ELF-1 (cell line): ENCODE data around the gene PTPMT1.
"Not testable (repeated sequence)": the region's sequence is repeated elsewhere in the genome, so short reads cannot be mapped to it uniquely, and the experiment has no call there.

ENCODE experiments used
- DNase-seq: peaks from one replicate; pipeline ENCODE4 v3.0.0-alpha.2; 2016; ENCODE audit warnings: low read depth, low spot score

The PTPMT1 gene, protein sequence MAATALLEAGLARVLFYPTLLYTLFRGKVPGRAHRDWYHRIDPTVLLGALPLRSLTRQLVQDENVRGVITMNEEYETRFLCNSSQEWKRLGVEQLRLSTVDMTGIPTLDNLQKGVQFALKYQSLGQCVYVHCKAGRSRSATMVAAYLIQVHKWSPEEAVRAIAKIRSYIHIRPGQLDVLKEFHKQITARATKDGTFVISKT

GRCh38 chr11:47565340-47566148, at the start of gene PTPMT1:
PTPMT1 (plus strand) TSS chr11:47565599; CDS start chr11:47565623, 24 bp downstream.
- peak; percentile 65 for DNase-seq

DNA sequence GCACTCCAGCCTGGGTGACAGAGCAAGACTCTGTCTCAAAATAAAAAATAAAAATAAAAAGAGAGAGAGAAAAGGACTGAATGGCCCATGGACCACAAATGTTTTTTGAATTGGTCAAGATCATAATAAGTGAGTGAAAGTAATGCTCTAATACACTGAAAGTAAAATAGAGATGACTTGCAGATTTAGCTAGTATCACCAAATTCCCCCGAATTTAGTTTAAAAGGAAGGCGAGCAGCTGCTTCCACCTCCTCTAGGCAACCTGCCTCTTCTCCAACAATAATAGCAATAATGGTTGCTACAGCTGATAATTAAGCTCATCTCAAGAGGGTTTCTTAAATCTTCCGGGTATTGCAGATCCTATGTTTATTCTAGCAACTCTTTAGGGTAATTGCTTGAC, 49.2 kb upstream of the PTPMT1 start:
- no peak for DNase-seq

DNA sequence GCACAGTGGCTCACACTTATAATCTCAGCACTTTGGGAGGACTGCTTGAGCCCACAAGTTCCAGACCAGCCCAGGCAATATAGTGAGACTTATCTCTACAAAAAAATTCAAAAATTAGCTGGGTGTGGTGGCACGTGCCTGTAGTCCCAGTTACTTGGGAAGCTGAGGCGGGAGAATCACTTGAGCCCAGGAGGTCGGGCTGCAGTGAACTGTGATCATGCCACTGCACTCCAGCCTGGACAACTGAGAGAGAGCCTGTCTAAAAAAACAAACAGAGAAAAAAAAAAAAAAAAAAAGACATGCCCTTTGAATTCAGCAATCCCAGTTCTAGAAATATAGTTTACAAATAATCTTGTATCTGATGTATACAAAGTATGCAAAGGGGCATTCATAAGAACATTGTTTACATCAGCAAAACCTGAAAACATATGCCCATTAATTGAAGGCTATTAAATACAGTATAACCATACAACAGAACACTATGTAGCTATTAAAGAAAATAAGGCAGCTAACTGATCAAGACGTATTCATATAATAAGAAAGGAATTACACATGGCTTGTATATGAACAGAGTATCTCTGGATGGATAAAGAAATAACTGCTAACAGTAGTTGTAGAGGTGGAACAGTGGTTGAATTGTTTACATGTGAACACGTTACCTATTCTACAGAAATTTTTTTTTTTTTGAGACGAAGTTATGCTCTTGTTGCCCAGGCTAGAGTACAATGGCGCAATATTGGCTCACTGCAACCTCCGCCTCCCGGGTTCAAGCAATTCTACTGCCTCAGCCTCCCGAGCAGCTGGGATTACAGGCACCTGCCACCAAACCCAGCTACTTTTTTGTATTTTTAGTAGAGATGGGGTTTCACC, 48.2 kb upstream of the PTPMT1 start:
- no peak for DNase-seq

GRCh38 chr11:47518212-47518964, 47.0 kb upstream of the PTPMT1 start:
- no peak for DNase-seq

DNA sequence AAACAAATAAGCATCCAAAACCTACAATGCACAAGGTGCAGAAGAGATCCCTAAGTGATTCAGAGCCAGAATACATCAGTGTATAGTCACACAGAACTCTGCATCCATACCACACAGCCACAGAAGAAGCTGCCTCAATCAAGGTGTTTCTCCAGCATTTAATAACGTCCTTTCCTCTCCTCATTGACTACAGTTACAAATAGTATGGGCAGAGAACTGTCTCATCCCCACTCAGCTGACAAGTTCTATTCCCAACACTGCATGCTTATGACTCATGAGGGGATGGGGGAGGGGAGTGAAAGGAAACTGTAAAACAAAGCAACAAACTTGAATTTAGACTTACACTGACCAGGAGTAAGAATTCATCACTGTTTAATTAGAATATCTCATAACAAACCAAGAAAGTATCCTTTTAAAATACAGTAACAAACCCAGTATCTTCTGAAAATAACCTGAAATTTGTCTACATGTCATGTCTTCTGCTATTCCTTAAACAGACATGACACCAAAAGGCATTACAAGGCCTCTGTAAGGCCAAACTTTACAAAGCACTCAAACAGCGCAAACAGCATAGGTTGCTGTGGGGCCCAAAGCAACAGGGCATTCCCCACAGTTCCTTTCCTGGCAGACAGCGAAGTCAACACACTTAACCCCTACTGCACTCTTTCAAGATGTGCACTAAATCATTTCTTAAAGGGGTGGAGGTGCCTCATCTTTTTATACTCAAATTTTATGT, 41.7 kb upstream of the PTPMT1 start:
- no peak for DNase-seq

- no peak for DNase-seq
Observed at GRCh38 chr11:47524291-47524874, 41.0 kb upstream of the PTPMT1 start.

- not testable (repeated sequence) for DNase-seq
Observed at GRCh38 chr11:47526032-47526431, 39.4 kb upstream of the PTPMT1 start.

DNA sequence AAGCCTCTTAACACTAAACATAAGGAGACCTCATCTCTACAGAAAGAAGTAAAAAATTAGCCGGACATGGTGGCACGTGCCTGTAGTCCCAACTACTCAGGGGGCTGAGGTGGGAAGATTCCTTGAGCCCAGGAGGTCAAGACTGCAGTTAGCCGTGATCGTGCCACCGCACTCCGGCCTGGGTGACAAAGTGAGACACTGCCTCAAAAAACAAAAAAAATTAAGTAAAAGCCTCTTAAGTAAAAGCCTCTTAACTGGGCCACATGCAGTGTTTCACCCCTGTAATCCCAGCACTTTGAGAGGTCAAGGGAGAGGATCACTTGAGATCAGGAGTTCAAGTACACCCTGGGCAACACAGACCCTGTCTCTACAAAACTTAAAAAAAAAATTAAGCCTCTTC, 38.2 kb upstream of the PTPMT1 start:
- no peak for DNase-seq

DNA sequence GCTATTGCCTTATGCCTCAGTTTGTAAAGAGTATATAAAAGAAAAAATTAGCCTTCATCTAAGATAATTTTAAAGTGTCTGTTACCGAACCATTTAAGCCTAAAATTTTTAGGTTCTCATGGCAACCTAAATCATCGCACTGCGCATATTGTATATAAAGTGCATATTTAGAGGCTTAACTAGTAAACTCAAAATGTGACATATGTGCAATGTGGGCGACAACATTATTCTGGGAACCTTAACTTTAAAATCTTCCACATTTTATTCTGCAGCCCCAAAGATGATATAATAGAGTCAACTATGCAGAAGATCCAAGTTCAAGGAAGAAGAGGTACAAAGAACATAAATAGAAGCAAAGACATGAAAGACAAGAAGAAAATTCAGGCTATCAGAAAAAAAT, 35.4 kb upstream of the PTPMT1 start:
- DNase-seq: no peak

DNA sequence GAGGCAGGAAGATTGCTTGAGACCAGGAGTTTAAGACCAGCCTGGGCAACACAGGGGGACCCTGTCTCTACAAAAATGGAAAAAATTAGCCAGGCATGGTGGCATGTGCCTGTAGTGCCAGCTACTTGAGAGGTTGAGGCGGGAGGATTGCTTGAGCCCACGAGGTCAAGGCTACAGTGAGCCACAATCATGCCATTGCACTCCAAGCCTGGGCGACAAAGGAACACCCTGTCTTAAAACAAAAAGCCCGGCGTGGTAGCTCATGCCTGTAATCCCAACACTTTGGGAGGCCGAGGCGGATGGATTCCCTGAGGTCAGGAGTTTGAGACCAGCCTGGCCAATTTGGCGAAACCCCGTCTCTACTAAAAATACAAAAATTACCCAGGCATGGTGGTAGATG, 34.7 kb upstream of the PTPMT1 start:
- not testable (repeated sequence) for DNase-seq

GRCh38 chr11:47531666-47532065, 33.7 kb upstream of the PTPMT1 start:
- DNase-seq: no peak

DNA sequence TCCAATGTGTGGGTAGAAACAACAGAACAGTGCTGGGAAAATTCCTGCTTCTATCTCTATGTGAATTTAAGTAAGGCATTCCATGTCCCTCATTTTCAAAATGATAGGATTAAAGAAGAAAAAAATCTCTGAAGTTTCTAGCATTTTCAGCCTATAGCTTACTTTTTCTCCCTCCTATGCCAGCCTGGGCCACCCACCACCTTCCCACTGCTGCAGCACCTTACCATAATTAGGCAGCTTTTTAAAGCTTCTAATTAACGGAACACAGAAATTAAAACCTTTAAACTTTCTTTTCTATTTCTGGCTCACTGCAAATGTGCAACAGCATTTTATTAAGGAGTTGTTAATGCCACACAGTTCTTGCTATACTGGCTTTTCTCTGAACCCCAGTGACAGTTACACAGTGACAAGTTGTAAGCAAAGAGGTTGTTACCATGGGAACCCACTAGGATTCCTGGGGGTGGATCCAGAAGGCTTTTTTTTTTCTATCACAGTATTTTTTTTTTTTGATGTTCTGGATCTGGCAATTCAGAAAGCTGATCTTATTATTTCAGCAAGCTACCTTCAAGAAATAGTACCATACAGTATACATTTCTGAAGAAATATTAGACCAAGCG, 32.7 kb upstream of the PTPMT1 start:
- no peak for DNase-seq

DNA sequence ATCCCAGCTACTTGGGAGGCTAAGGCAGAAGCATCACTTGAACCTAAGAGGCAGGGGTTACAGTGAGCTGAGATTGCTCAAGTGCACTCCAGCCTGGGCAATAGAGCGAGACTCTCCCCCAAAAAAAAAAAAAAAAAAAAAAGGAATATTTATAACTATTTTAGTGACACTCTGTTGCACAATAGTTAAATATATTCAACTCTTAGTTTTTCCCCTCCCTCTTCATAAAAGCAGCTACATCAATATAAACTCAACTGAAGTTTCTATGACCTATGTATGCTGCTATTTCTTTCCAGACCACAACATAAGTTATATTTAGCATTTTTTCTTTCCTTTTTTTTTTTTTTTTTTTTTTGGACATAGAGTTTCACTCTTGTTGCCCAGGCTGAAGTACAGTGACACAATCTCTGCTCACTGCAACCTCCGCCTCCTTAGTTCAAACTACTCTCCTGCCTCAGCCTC, 31.7 kb upstream of the PTPMT1 start:
- no peak for DNase-seq

- DNase-seq: no peak
Observed at GRCh38 chr11:47534704-47535251, 30.6 kb upstream of the PTPMT1 start.

DNA sequence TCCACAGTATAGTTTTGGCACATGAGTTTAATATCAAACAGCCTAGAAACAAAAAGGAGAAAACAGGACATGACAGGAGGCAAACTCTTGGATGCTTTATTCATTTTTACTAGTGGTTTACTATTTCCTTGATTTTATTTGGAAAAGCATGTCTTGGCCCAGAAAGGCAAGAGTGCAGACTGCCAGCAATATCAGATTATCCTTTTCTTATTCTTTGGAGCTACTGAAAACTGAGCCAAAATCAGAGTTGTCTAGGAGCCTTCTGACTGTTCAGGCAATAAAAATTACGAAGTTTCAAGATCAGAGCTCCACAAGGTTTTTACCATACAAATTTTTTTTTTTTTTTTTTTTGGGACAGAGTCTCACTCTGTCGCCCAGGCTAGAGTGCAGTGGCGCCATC, 28.5 kb upstream of the PTPMT1 start:
- DNase-seq: no peak

- no peak for DNase-seq
Observed at GRCh38 chr11:47538741-47539565, 26.4 kb upstream of the PTPMT1 start.

- DNase-seq: no peak
Observed at GRCh38 chr11:47539681-47540039, 25.7 kb upstream of the PTPMT1 start.

DNA sequence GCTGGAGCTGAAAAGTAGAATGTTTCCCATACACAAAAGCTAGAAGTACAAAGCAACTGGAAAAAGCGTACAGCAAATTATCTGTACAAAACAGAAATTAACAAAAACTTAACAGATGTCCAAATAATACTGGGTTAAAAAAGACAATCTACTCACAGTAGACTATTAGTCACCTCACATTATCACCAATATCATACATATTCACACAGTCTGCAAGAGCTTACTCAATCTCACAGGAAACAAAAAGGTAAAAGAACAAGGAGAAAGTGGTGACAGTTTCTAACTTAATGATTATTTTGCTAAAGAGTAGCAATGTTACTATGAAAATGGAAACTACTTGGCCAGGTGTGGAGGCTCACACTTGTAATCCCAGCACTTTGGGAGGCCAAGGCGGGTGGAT, 24.3 kb upstream of the PTPMT1 start:
- no peak for DNase-seq

DNA sequence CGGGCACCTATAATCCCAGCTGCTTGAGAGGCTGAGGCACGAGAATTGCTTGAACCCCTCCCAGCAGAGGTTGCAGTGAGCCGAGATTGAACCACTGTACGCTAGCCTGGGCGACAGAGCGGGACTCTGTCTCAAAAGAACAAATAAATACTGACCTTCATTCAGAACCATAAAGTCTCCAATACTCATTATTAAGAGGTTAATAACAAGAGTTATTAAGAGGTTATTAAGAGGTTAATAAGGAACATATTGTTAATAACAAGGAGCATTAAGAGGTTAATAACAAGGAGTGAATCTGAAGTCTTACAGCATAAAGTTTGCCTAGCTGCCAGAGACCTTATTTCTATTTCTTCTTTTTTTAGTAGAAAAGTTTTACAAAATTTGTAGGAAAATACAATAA, 20.1 kb upstream of the PTPMT1 start:
- DNase-seq: no peak
